Measurements from ENCODE around the gene ADSL.
A peak's percentile ranks its signal among the peaks of the same experiment; 100 is the strongest.

Gene ADSL

GRCh38 chr22:40418366-40419201 lies 72.3 kb downstream of the ADSL start:
- peak; percentile 18 for DNase-seq (ENCODE audit: low spot score)

- no peak for DNase-seq (ENCODE audit: low spot score)
These were observed 73.4 kb downstream of the ADSL start for GRCh38 chr22:40419718-40420117.

GRCh38 chr22:40420341-40421081 lies 74.2 kb downstream of the ADSL start:
- DNase-seq (ENCODE audit: low spot score) = no peak

GRCh38 chr22:40421082-40421350 lies 74.7 kb downstream of the ADSL start:
- no peak for DNase-seq (ENCODE audit: low spot score)

- no peak for DNase-seq (ENCODE audit: low spot score)
These were observed 75.6 kb downstream of the ADSL start for GRCh38 chr22:40421941-40422340.

- no peak for DNase-seq (ENCODE audit: low spot score)
These were observed 76.4 kb downstream of the ADSL start for GRCh38 chr22:40422558-40423309.

- DNase-seq (ENCODE audit: low spot score) = no peak
These were observed 77.0 kb downstream of the ADSL start for GRCh38 chr22:40423310-40423688.

- DNase-seq (ENCODE audit: low spot score) = no peak
These were observed 77.8 kb downstream of the ADSL start for GRCh38 chr22:40423882-40424640.

GRCh38 chr22:40425082-40425481 lies 78.8 kb downstream of the ADSL start:
- DNase-seq (ENCODE audit: low spot score) = no peak

GRCh38 chr22:40426594-40427333 lies 80.5 kb downstream of the ADSL start:
- peak; percentile 95 for DNase-seq (ENCODE audit: low spot score)

- DNase-seq (ENCODE audit: low spot score) = no peak
These were observed 82.5 kb downstream of the ADSL start for GRCh38 chr22:40428796-40429195.

- no peak for DNase-seq (ENCODE audit: low spot score)
These were observed 83.2 kb downstream of the ADSL start for GRCh38 chr22:40429481-40429880.

GRCh38 chr22:40430991-40431390 lies 84.7 kb downstream of the ADSL start:
- no peak for DNase-seq (ENCODE audit: low spot score)

GRCh38 chr22:40432157-40432556 lies 85.9 kb downstream of the ADSL start:
- DNase-seq (ENCODE audit: low spot score) = no peak

GRCh38 chr22:40432625-40433024 lies 86.3 kb downstream of the ADSL start:
- no peak for DNase-seq (ENCODE audit: low spot score)

- no peak for DNase-seq (ENCODE audit: low spot score)
These were observed 87.3 kb downstream of the ADSL start for GRCh38 chr22:40433416-40434090.

- no peak for DNase-seq (ENCODE audit: low spot score)
These were observed 87.8 kb downstream of the ADSL start for GRCh38 chr22:40434106-40434505.

GRCh38 chr22:40434745-40435144 lies 88.4 kb downstream of the ADSL start:
- no peak for DNase-seq (ENCODE audit: low spot score)

- DNase-seq (ENCODE audit: low spot score) = peak; percentile 65
These were observed 90.5 kb downstream of the ADSL start for GRCh38 chr22:40436505-40437431.
